HG03159 (cell line): ENCODE data around the gene SUPT4H1.

Experiments
- ATAC-seq: cut with Tn5 transposase; IDR thresholded peaks from one replicate; pipeline ENCODE4 v1.9.1; 2021; ENCODE audit warnings: mild to moderate bottlenecking, moderate library complexity; ENCODE audit not compliant: unreplicated experiment

SUPT4H1 gene

GRCh38 chr17:58381124-58382035 is 29.4 kb upstream of the SUPT4H1 start:
- ATAC-seq = no peak

GRCh38 chr17:58380207-58381123 is 28.5 kb upstream of the SUPT4H1 start:
- no peak for ATAC-seq

GRCh38 chr17:58379511-58379824 is 27.5 kb upstream of the SUPT4H1 start:
- no peak for ATAC-seq

GRCh38 chr17:58378733-58379510 is 26.9 kb upstream of the SUPT4H1 start:
- no peak for ATAC-seq

- no peak for ATAC-seq
These were observed 25.7 kb upstream of the SUPT4H1 start for GRCh38 chr17:58377661-58378060.

- ATAC-seq = no peak
These were observed 25.1 kb upstream of the SUPT4H1 start for GRCh38 chr17:58377093-58377601.

- ATAC-seq = no peak
These were observed 24.5 kb upstream of the SUPT4H1 start for GRCh38 chr17:58376472-58377000.

GRCh38 chr17:58375811-58376210 is 23.8 kb upstream of the SUPT4H1 start:
- no peak for ATAC-seq

- ATAC-seq = no peak
These were observed 23.3 kb upstream of the SUPT4H1 start for GRCh38 chr17:58375256-58375655.

- no peak for ATAC-seq
These were observed 21.9 kb upstream of the SUPT4H1 start for GRCh38 chr17:58373923-58374322.

GRCh38 chr17:58373003-58373402 is 21.0 kb upstream of the SUPT4H1 start:
- no peak for ATAC-seq

GRCh38 chr17:58371300-58371950 is 19.4 kb upstream of the SUPT4H1 start:
- ATAC-seq = no peak

GRCh38 chr17:58370716-58371115 is 18.7 kb upstream of the SUPT4H1 start:
- no peak for ATAC-seq

GRCh38 chr17:58370309-58370708 is 18.3 kb upstream of the SUPT4H1 start:
- ATAC-seq = no peak

GRCh38 chr17:58369214-58370031 is 17.4 kb upstream of the SUPT4H1 start:
- ATAC-seq = no peak

- no peak for ATAC-seq
These were observed 16.8 kb upstream of the SUPT4H1 start for GRCh38 chr17:58368860-58369213.

- ATAC-seq = no peak
These were observed 15.5 kb upstream of the SUPT4H1 start for GRCh38 chr17:58367461-58367860.

- ATAC-seq = no peak
These were observed 14.1 kb upstream of the SUPT4H1 start for GRCh38 chr17:58365980-58366595.
